Common myeloid progenitor, CD34-positive (primary cell): ENCODE results near the gene TMEM131.

Experiments
- CTCF ChIA-PET: fragments of 350-600 bp; sonication (Branson Sonifier 250); formaldehyde crosslinking; loops from one replicate; lab custom pipeline; 2021; ENCODE audit warnings: antibody characterized with exemption; lab: Charles Lee
- POLR2A ChIA-PET: fragments of 350-600 bp; sonication (Branson Sonifier 250); formaldehyde crosslinking; loops from one replicate; lab custom pipeline; 2021; ENCODE audit warnings: antibody characterized with exemption; lab: Charles Lee
- DNase-seq, 3 donors: peaks; one replicate each; pipeline versions ENCODE4 v3.0.0 to v3.0.0-alpha.2; 2013
- H3K27ac ChIP-seq, 2 experiments: 1 replicate in 1 of 2; 2 replicates in 1 of 2; pipeline ENCODE4 v1.7.0; 2013; ENCODE audit warnings: inconsistent platforms in 2 of 2, low read length in 2 of 2, mild to moderate bottlenecking in 2 of 2, low read depth in 1 of 2, moderate library complexity in 1 of 2; ENCODE audit not compliant: severe bottlenecking in 2 of 2, insufficient read depth in 1 of 2, poor library complexity in 1 of 2
- H3K27me3 ChIP-seq, 5 experiments: replicated peaks in 2 of 5; 1 replicate in 3 of 5; 2 replicates in 2 of 5; pipeline versions ENCODE4 v1.6.1 to v1.7.0; 2013; ENCODE audit warnings: low read length in 4 of 5, mild to moderate bottlenecking in 2 of 5, moderate library complexity in 2 of 5, inconsistent platforms in 1 of 5; ENCODE audit not compliant: insufficient read depth in 5 of 5, control insufficient read depth in 4 of 5
- H3K36me3 ChIP-seq, 4 experiments: 1 replicate in 2 of 4; 2 replicates in 2 of 4; pipeline versions ENCODE4 v1.6.1 to v1.7.0; 2013; ENCODE audit warnings: low read length in 3 of 4, control low read depth in 1 of 4, mild to moderate bottlenecking in 1 of 4; ENCODE audit not compliant: control insufficient read depth in 4 of 4, insufficient read depth in 4 of 4
- H3K4me1 ChIP-seq, 4 experiments: 1 replicate in 3 of 4; 2 replicates in 1 of 4; pipeline versions ENCODE4 v1.6.1 to v1.7.1; 2013; ENCODE audit warnings: low read length in 3 of 4, mild to moderate bottlenecking in 3 of 4, control low read depth in 1 of 4, inconsistent platforms in 1 of 4, moderate library complexity in 1 of 4; ENCODE audit not compliant: control insufficient read depth in 4 of 4, insufficient read depth in 4 of 4; ENCODE audit errors: control extremely low read depth in 1 of 4
- H3K4me3 ChIP-seq, 7 experiments: 1 replicate in 4 of 7; 2 replicates in 3 of 7; pipeline versions ENCODE4 v1.5.1 to v1.7.0; 2013; ENCODE audit warnings: mild to moderate bottlenecking in 7 of 7, low read length in 6 of 7, moderate library complexity in 6 of 7, inconsistent platforms in 2 of 7, low read depth in 2 of 7, control low read depth in 1 of 7; ENCODE audit not compliant: insufficient read depth in 4 of 7, control insufficient read depth in 1 of 7; ENCODE audit errors: extremely low read depth in 1 of 7
- H3K9me3 ChIP-seq, 5 experiments: 1 replicate in 4 of 5; 2 replicates in 1 of 5; pipeline versions ENCODE4 v1.6.1 to v1.7.1; 2013; ENCODE audit warnings: low read length in 4 of 5, mild to moderate bottlenecking in 2 of 5, inconsistent platforms in 1 of 5, low read depth in 1 of 5, moderate library complexity in 1 of 5; ENCODE audit not compliant: control insufficient read depth in 4 of 5, insufficient read depth in 2 of 5; ENCODE audit errors: control extremely low read depth in 1 of 5
- WGBS: methylation state at CpG from one replicate; pipeline ENCODE4 v1.1.5; 2013; ENCODE audit not compliant: insufficient coverage; 5-methylcytosine and 5-hydroxymethylcytosine counted together

TMEM131 gene

DNA sequence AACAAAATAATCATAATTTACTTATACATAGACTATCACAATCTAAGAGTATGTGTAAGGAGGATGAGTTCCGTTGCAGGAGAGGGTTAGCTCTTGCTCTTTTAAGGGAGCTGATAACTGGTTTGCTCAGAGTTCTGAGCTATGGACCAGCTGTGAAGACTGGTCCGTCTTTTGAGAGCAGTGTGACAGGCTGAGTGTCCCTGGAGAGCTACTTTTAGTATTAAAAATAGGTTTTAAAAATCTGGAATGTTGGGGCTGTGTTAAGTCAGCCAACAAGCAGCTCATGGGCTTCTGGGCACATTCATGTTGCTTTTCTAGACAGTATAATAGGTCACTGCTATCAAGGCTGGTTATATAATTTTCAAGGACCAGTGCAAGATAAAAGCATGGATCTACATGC, 41.5 kb upstream of the TMEM131 start:
- H3K4me3 ChIP-seq: no peak overlapping the region
- POLR2A ChIA-PET: no interaction called here
- DNase-seq: no peak
- peaks cover 0 to 1% (median 0%) of the 10 kb centered on the region in 5 experiments for H3K27me3 ChIP-seq
- CTCF ChIA-PET: interaction anchor here (1.0 to 1.3 kb wide), 3 partner anchors 9 to 20 kb away, joined by 3 to 4 read pairs (median 3); no protein-coding TSS in a partner anchor
- H3K4me1 ChIP-seq: peaks cover 0 to 3% (median 0%) of the 10 kb centered on the region in 4 experiments
- H3K9me3 ChIP-seq: peaks cover 0 to 2% (median 0%) of the 10 kb centered on the region in 5 experiments
- no peak overlapping the region for H3K27ac ChIP-seq
- no peaks in the 10 kb centered on the region for H3K36me3 ChIP-seq
- 100% methylated on average over 1 of the region's 2 CpGs for WGBS

DNA sequence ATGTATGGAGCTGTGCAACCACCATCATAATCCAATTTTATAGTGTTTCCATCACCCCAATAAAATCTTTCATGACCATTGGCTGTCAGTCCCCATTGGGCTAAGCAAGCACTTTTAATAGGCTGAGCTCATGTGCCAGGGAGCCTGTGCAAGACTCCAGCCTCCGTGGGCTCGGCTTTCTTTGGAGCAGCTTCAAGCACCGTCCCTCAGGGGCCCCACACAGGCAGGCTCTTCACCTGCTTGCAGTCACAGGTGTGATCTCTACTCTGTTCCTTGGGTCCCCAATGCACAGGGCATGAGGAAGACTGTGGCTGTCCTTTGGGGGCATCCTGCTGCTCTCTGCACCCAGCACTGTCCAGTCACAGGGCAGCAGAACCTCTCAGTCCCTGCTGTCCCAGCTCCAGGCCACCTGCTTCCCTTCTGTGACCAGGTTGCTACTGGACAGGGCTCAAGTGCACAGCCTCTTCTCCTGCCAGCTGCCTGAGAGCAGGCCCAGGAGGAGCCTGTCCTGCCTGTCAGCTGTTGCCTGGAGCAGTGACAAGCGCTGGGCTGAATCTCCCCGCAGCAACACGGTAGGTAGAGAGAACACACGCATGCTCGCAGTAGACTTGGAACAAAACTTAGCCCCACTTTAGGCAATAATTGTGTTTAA, 40.7 kb upstream of the TMEM131 start:
- ChIA-PET CTCF (interaction anchor here (1.0 to 1.3 kb wide), 3 partner anchors 8 to 20 kb away, joined by 3 to 4 read pairs (median 3); no protein-coding TSS in a partner anchor), POLR2A (no interaction called here)
- Histone ChIP-seq H3K27ac (no peak overlapping the region), H3K4me1 (peaks cover 0 to 3% (median 0%) of the 10 kb centered on the region in 4 experiments), H3K9me3 (no peaks in the 10 kb centered on the region), H3K4me3 (no peak overlapping the region), H3K27me3 (peaks cover 0 to 1% (median 0%) of the 10 kb centered on the region in 5 experiments), H3K36me3 (no peaks in the 10 kb centered on the region)
- 98% methylated on average over 8 of the region's 8 CpGs for WGBS
- no peak for DNase-seq

DNA sequence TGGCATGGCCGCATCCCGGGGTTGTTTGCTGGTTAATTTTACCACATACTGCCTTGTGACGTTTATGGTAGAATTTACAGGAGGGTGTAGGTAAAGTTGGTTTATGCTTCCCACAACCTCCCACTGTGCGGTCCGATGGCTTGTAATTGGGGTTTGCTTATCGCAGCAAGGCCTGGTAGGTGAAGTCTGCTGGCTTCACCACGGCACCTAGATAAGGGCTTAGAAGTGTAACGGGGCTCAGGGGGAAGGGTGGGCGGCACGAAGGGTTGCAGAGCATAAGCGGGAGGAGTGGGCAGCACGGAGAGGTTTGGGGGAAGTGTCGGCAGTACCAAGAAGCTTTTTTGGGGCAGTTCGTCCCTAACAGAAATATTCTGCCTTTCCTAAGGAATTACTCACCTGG, 39.0 kb upstream of the TMEM131 start:
- H3K36me3 ChIP-seq: no peaks in the 10 kb centered on the region
- POLR2A ChIA-PET: no interaction called here
- no peaks in the 10 kb centered on the region for H3K9me3 ChIP-seq
- H3K4me3 ChIP-seq: no peak overlapping the region
- DNase-seq: peak in 1 of 3 donors; percentile 27
- CTCF ChIA-PET: interaction anchor here (0.6 kb wide), 1 partner anchor 1290 kb away, joined by 3 read pairs; no protein-coding TSS in a partner anchor
- peaks cover 0 to 3% (median 0%) of the 10 kb centered on the region in 4 experiments for H3K4me1 ChIP-seq
- WGBS: 85% methylated on average over 11 of the region's 14 CpGs
- H3K27me3 ChIP-seq: peaks cover 0 to 4% (median 0%) of the 10 kb centered on the region in 5 experiments
- no peak overlapping the region for H3K27ac ChIP-seq

DNA sequence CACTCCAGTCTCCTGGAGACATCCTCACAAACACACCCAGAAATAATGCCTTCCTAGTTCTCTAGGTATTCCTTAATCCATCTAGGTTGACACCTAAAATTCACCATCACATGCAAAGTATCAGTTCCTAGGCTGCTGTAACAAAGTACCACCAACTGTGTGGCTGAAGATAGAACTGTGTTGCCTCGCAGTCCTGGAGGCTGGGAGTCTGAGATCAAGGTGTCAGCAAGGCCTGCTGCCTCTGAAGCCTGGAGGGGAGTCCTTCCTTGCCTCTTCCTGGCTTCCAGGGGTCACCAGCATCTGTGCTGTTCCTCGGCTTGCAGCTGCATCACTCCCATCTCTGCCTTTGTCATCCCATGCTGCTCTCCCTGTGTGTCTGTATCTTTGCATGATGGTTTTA, 36.3 kb upstream of the TMEM131 start:
- Histone ChIP-seq H3K4me1 (peaks cover 10 to 12% (median 11%) of the 10 kb centered on the region in 4 experiments), H3K9me3 (no peaks in the 10 kb centered on the region), H3K27ac (no peak overlapping the region), H3K36me3 (no peaks in the 10 kb centered on the region), H3K27me3 (peaks cover 0 to 4% (median 0%) of the 10 kb centered on the region in 5 experiments), H3K4me3 (no peak overlapping the region)
- 100% methylated on average over 1 of the region's 2 CpGs for WGBS
- ChIA-PET POLR2A (no interaction called here), CTCF (no interaction called here)
- DNase-seq: no peak

DNA sequence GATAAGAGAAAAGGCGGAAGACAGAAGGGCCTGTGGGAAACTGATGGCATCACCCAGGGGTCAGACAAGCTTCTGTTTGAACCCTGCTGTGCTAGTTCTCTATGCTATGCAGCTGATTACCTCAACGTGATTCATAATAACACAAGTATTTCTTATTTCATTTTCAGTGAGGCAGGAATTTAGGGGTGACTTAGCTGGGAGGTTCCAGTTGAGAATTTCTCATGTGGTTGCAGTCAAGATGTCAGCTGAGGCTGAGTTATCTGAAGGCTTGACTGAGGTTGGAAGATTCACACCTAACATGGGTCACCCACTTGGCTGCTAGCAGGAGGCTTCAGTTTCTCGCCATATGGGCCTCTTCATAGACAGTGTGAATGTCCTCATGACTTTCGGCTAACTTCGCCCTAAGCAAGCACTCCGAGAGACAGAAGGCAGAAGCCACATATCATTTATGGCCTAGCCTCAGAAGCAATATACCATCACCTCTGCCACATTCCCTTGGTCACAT, 34.0 kb upstream of the TMEM131 start:
- DNase-seq: no peak
- 100% methylated on average over 2 of the region's 6 CpGs for WGBS
- ChIA-PET CTCF (no interaction called here), POLR2A (no interaction called here)
- Histone ChIP-seq H3K9me3 (no peaks in the 10 kb centered on the region), H3K27ac (no peak overlapping the region), H3K4me3 (no peak overlapping the region), H3K4me1 (peaks cover 14 to 24% (median 22%) of the 10 kb centered on the region in 4 experiments), H3K27me3 (peaks cover 0 to 4% (median 0%) of the 10 kb centered on the region in 5 experiments), H3K36me3 (no peaks in the 10 kb centered on the region)

DNA sequence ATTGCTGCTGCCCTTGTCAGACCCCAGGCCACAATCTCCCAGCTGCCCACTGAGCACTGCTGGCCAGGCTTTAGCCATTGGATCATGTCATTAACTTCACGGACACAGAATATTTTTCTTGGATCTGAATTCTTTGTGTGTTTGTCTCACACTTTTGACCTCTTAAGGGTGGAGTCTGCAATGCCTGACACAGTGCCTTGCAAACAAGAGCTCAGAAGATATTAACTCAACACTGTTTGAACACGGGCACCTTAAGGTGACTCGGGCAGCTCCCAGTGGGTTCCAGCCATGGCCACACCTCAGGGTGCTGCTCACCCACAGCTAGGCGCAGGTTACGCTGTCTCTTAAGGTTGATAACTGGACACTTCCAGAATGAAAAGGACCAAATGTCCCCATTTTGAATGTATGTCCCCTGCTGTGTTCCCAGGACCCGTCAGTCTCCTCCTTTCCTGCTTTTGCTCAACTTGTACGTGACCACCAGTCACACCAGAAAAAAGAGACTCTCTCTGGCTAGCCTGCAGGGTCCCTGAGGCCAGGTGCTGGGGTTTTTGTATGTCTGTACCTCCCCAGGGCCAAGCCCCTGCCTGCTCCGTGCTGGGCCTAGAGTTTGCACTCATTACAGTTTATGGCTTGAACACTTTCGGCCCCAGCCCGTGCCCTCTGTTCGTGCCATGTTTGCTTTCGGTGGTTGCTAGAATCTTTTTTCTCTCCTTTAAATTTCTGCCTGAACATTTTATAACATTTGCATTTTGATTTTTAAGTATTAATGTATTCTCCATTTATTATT, 33.4 kb upstream of the TMEM131 start:
- POLR2A ChIA-PET: no interaction called here
- H3K27me3 ChIP-seq: peaks cover 0 to 3% (median 0%) of the 10 kb centered on the region in 5 experiments
- no peak for DNase-seq
- no peak overlapping the region for H3K4me3 ChIP-seq
- no peaks in the 10 kb centered on the region for H3K9me3 ChIP-seq
- peaks cover 14 to 24% (median 22%) of the 10 kb centered on the region in 4 experiments for H3K4me1 ChIP-seq
- CTCF ChIA-PET: no interaction called here
- no peak overlapping the region for H3K27ac ChIP-seq
- 96% methylated on average over 7 of the region's 12 CpGs for WGBS
- H3K36me3 ChIP-seq: no peaks in the 10 kb centered on the region
